Measurements from ENCODE around the gene DNPH1. TPM values are rescaled to one million over a fixed set of nuclear protein-coding genes. Genes with fewer than 3 reads are reported as not detected.
A peak's percentile ranks its signal among the peaks of the same experiment; 100 is the strongest.

DNPH1 gene
- total and polyA plus RNA-seq, 10 of the 15 experiments (the other 5 are each of a cell fraction or from before 2014, with no cell fraction given), result 7.0 to 136 (median 67.7) TPM

DNA sequence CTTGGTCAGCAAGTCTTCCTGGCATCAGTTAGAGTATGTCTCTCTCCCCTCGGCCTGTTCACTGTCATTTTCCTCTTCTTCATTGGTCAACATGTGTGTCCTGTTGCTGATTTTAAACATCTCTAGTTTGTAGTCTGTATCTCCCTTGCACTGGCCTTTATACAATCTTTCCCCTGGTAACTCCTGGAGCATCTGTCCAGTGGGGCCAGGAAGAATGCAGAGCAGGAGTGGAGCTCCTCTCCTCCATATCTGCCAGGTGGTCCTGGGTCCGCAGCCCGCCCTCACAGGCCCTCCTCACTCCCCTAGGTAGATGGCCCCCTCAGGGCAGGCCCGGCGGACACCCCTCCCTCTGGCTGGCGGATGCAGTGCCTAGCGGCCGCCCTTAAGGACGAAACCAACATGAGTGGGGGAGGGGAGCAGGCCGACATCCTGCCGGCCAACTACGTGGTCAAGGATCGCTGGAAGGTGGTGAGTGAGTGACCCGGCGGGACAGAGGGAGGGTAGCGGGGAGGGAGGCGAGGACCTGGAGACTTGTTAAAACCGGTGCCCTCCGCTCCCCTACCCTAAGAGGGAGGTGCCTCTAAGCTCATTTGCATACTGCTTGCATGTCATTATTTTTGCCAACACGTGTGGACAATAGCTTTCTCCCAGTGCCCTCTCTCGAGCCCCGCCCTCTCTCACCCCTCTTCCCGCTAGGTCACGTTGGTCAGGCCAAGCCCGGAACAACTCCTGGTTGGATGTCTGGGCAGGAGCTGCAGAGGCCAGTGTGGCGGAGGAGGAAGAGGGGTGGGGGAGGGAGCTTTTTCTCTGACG, 17.2 kb upstream of the DNPH1 start (continued):
- TF ChIP-seq, protein P1, sequence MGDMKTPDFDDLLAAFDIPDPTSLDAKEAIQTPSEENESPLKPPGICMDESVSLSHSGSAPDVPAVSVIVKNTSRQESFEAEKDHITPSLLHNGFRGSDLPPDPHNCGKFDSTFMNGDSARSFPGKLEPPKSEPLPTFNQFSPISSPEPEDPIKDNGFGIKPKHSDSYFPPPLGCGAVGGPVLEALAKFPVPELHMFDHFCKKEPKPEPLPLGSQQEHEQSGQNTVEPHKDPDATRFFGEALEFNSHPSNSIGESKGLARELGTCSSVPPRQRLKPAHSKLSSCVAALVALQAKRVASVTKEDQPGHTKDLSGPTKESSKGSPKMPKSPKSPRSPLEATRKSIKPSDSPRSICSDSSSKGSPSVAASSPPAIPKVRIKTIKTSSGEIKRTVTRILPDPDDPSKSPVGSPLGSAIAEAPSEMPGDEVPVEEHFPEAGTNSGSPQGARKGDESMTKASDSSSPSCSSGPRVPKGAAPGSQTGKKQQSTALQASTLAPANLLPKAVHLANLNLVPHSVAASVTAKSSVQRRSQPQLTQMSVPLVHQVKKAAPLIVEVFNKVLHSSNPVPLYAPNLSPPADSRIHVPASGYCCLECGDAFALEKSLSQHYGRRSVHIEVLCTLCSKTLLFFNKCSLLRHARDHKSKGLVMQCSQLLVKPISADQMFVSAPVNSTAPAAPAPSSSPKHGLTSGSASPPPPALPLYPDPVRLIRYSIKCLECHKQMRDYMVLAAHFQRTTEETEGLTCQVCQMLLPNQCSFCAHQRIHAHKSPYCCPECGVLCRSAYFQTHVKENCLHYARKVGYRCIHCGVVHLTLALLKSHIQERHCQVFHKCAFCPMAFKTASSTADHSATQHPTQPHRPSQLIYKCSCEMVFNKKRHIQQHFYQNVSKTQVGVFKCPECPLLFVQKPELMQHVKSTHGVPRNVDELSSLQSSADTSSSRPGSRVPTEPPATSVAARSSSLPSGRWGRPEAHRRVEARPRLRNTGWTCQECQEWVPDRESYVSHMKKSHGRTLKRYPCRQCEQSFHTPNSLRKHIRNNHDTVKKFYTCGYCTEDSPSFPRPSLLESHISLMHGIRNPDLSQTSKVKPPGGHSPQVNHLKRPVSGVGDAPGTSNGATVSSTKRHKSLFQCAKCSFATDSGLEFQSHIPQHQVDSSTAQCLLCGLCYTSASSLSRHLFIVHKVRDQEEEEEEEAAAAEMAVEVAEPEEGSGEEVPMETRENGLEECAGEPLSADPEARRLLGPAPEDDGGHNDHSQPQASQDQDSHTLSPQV (IDR thresholded peaks at IDR 0.05), result no peak
- no peak for TF ChIP-seq SUPT20H (IDR thresholded peaks at IDR 0.05; ENCODE audit: borderline replicate concordance, control insufficient read depth, low read depth, low read length)
- TF ChIP-seq, protein P2, sequence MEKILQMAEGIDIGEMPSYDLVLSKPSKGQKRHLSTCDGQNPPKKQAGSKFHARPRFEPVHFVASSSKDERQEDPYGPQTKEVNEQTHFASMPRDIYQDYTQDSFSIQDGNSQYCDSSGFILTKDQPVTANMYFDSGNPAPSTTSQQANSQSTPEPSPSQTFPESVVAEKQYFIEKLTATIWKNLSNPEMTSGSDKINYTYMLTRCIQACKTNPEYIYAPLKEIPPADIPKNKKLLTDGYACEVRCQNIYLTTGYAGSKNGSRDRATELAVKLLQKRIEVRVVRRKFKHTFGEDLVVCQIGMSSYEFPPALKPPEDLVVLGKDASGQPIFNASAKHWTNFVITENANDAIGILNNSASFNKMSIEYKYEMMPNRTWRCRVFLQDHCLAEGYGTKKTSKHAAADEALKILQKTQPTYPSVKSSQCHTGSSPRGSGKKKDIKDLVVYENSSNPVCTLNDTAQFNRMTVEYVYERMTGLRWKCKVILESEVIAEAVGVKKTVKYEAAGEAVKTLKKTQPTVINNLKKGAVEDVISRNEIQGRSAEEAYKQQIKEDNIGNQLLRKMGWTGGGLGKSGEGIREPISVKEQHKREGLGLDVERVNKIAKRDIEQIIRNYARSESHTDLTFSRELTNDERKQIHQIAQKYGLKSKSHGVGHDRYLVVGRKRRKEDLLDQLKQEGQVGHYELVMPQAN (conservative IDR thresholded peaks at IDR 0.05), result 0 out of 2 replicates have a peak, but pooled peaks have one; percentile 28
- no peak for TF ChIP-seq ZNF622 (IDR thresholded peaks at IDR 0.05)
- TF ChIP-seq POU2F2 (IDR thresholded peaks at IDR 0.05; ENCODE audit: borderline replicate concordance, low read depth, low read length), result peak; percentile 93
- TF ChIP-seq BHLHE40 (IDR thresholded peaks at IDR 0.05; ENCODE audit: borderline replicate concordance in 1 of 2, low read depth in 2 of 2, low read length in 1 of 2), result peak in 1 of 2 experiments; percentile 10; a peak in 1 of 4 replicates
- TF ChIP-seq JUNB (IDR thresholded peaks at IDR 0.05), result no peak
- peak; percentile 21; the same call in 1 of the 2 replicates for TF ChIP-seq ZNF217 (IDR thresholded peaks at IDR 0.05)
- TF ChIP-seq, protein P3, sequence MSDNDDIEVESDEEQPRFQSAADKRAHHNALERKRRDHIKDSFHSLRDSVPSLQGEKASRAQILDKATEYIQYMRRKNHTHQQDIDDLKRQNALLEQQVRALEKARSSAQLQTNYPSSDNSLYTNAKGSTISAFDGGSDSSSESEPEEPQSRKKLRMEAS (IDR thresholded peaks at IDR 0.05; ENCODE audit: low read depth, low read length), result no peak
- TF ChIP-seq, protein P4, sequence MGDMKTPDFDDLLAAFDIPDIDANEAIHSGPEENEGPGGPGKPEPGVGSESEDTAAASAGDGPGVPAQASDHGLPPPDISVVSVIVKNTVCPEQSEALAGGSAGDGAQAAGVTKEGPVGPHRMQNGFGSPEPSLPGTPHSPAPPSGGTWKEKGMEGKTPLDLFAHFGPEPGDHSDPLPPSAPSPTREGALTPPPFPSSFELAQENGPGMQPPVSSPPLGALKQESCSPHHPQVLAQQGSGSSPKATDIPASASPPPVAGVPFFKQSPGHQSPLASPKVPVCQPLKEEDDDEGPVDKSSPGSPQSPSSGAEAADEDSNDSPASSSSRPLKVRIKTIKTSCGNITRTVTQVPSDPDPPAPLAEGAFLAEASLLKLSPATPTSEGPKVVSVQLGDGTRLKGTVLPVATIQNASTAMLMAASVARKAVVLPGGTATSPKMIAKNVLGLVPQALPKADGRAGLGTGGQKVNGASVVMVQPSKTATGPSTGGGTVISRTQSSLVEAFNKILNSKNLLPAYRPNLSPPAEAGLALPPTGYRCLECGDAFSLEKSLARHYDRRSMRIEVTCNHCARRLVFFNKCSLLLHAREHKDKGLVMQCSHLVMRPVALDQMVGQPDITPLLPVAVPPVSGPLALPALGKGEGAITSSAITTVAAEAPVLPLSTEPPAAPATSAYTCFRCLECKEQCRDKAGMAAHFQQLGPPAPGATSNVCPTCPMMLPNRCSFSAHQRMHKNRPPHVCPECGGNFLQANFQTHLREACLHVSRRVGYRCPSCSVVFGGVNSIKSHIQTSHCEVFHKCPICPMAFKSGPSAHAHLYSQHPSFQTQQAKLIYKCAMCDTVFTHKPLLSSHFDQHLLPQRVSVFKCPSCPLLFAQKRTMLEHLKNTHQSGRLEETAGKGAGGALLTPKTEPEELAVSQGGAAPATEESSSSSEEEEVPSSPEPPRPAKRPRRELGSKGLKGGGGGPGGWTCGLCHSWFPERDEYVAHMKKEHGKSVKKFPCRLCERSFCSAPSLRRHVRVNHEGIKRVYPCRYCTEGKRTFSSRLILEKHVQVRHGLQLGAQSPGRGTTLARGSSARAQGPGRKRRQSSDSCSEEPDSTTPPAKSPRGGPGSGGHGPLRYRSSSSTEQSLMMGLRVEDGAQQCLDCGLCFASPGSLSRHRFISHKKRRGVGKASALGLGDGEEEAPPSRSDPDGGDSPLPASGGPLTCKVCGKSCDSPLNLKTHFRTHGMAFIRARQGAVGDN (IDR thresholded peaks at IDR 0.05), result peak; percentile 37; the same call in 1 of the 2 replicates
